Fibroblast of skin of left biceps (primary cell): ENCODE data around the gene HTRA3.
"Not testable (repeated sequence)": the region's sequence is repeated elsewhere in the genome, so short reads cannot be mapped to it uniquely, and the experiment has no call there.

Experiments used
- DNase-seq, 2 experiments: peaks; one replicate each; pipeline ENCODE4 v3.0.0-alpha.2; 2013; ENCODE audit warnings: low read depth in 2 of 2

HTRA3 gene

GRCh38 chr4:8342651-8343261 is 73.2 kb downstream of the HTRA3 start:
- no peak for DNase-seq

GRCh38 chr4:8343262-8343966 is 73.9 kb downstream of the HTRA3 start:
- no peak for DNase-seq

- DNase-seq = no peak
Observed at GRCh38 chr4:8343967-8344331, 74.4 kb downstream of the HTRA3 start.

GRCh38 chr4:8344377-8344776 is 74.8 kb downstream of the HTRA3 start:
- DNase-seq = no peak

- no peak for DNase-seq
Observed at GRCh38 chr4:8345053-8345945, 75.7 kb downstream of the HTRA3 start.

GRCh38 chr4:8345946-8346814 is 76.6 kb downstream of the HTRA3 start:
- no peak for DNase-seq

GRCh38 chr4:8346838-8347605 is 77.5 kb downstream of the HTRA3 start:
- DNase-seq = no peak

GRCh38 chr4:8347660-8348059 is 78.1 kb downstream of the HTRA3 start:
- no peak for DNase-seq

GRCh38 chr4:8348071-8348470 is 78.5 kb downstream of the HTRA3 start:
- DNase-seq = no peak

GRCh38 chr4:8349236-8349635 is 79.7 kb downstream of the HTRA3 start:
- not testable (repeated sequence) for DNase-seq

- no peak for DNase-seq
Observed at GRCh38 chr4:8349664-8350236, 80.2 kb downstream of the HTRA3 start.

GRCh38 chr4:8350352-8350751 is 80.8 kb downstream of the HTRA3 start:
- no peak for DNase-seq

GRCh38 chr4:8350841-8351461 is 81.4 kb downstream of the HTRA3 start:
- DNase-seq = no peak

- DNase-seq = no peak
Observed at GRCh38 chr4:8351931-8352367, 82.4 kb downstream of the HTRA3 start.

- no peak for DNase-seq
Observed at GRCh38 chr4:8352368-8353157, 83.0 kb downstream of the HTRA3 start.

GRCh38 chr4:8353158-8353669 is 83.7 kb downstream of the HTRA3 start:
- no peak for DNase-seq

GRCh38 chr4:8353912-8354453 is 84.4 kb downstream of the HTRA3 start:
- DNase-seq = no peak

- no peak for DNase-seq
Observed at GRCh38 chr4:8355306-8355705, 85.8 kb downstream of the HTRA3 start.
